Endometrial microvascular endothelial cells (primary cell): ENCODE measurements around the gene OTOF. TPM values are rescaled to one million over a fixed set of nuclear protein-coding genes. Genes with fewer than 3 reads are reported as not detected.
"Not testable (repeated sequence)": the region's sequence is repeated elsewhere in the genome, so short reads cannot be mapped to it uniquely, and the experiment has no call there.

ENCODE experiments used
- in situ Hi-C: cut with HindIII; loops from 2 replicates; pipeline ENCODE4 v1.10.0; 2017; ENCODE audit warnings: low sequenced_read_pairs, low pct_unique_long_range_greater_than_20kb; ENCODE audit errors: inconsistent ontology term
- total RNA-seq: library from RNA; depleted of rRNA; stranded (reverse); fragments of >200 nt; gene quantifications from one replicate; pipeline ENCODE4 v1.2.3, GENCODE V29; 2015; ENCODE audit errors: inconsistent ontology term

Gene OTOF
- total RNA-seq, 1 donor from 2014 or later: not detected

- in situ Hi-C loops: no loop called here
These were observed 7.2 kb downstream of the OTOF start for GRCh38 chr2:26470601-26471260.

- in situ Hi-C loops: no loop called here
These were observed 8.0 kb downstream of the OTOF start for GRCh38 chr2:26469955-26470354.

GRCh38 chr2:26469092-26469710, 8.7 kb downstream of the OTOF start:
- in situ Hi-C loops: no loop called here

GRCh38 chr2:26468544-26468943, 9.4 kb downstream of the OTOF start:
- in situ Hi-C loops: not testable (repeated sequence)

- in situ Hi-C loops: no loop called here
These were observed 11.1 kb downstream of the OTOF start for GRCh38 chr2:26466662-26467310.

- in situ Hi-C loops: no loop called here
These were observed 11.9 kb downstream of the OTOF start for GRCh38 chr2:26465981-26466471.

GRCh38 chr2:26465266-26465925, 12.5 kb downstream of the OTOF start:
- in situ Hi-C loops: no loop called here

- in situ Hi-C loops: no loop called here
These were observed 13.3 kb downstream of the OTOF start for GRCh38 chr2:26464390-26465265.

- in situ Hi-C loops: no loop called here
These were observed 14.4 kb downstream of the OTOF start for GRCh38 chr2:26463244-26464192.

GRCh38 chr2:26462511-26463243, 15.2 kb downstream of the OTOF start:
- in situ Hi-C loops: no loop called here

- in situ Hi-C loops: no loop called here
These were observed 15.8 kb downstream of the OTOF start for GRCh38 chr2:26462100-26462499.

- in situ Hi-C loops: no loop called here
These were observed 16.3 kb downstream of the OTOF start for GRCh38 chr2:26461601-26462023.

- in situ Hi-C loops: no loop called here
These were observed 17.3 kb downstream of the OTOF start for GRCh38 chr2:26460613-26461031.

GRCh38 chr2:26459991-26460612, 17.8 kb downstream of the OTOF start:
- in situ Hi-C loops: no loop called here

- in situ Hi-C loops: no loop called here
These were observed 19.4 kb downstream of the OTOF start for GRCh38 chr2:26458365-26459042.
